HG03520 (cell line): Measurements from ENCODE around the gene PCYT1A.

Experiments
- ATAC-seq: cut with Tn5 transposase; IDR thresholded peaks from one replicate; pipeline ENCODE4 v1.9.1; 2021; ENCODE audit warnings: mild to moderate bottlenecking, moderate library complexity; ENCODE audit not compliant: unreplicated experiment

PCYT1A gene

GRCh38 chr3:196238612-196239560 lies 48.6 kb downstream of the PCYT1A start:
- no peak for ATAC-seq

- no peak for ATAC-seq
These were observed 50.3 kb downstream of the PCYT1A start for GRCh38 chr3:196237203-196237602.

- ATAC-seq: no peak
These were observed 51.3 kb downstream of the PCYT1A start for GRCh38 chr3:196236223-196236622.

- ATAC-seq: no peak
These were observed 51.9 kb downstream of the PCYT1A start for GRCh38 chr3:196235452-196236122.

- ATAC-seq: no peak
These were observed 54.7 kb downstream of the PCYT1A start for GRCh38 chr3:196232882-196233251.

GRCh38 chr3:196232154-196232881 lies 55.2 kb downstream of the PCYT1A start:
- no peak for ATAC-seq

GRCh38 chr3:196227629-196228493 lies 59.7 kb downstream of the PCYT1A start:
- ATAC-seq: no peak

- no peak for ATAC-seq
These were observed 60.4 kb downstream of the PCYT1A start for GRCh38 chr3:196227121-196227561.

GRCh38 chr3:196225763-196226364 lies 61.7 kb downstream of the PCYT1A start:
- no peak for ATAC-seq

- ATAC-seq: no peak
These were observed 62.4 kb downstream of the PCYT1A start for GRCh38 chr3:196225086-196225485.

GRCh38 chr3:196222876-196223595 lies 64.5 kb downstream of the PCYT1A start:
- ATAC-seq: no peak

- ATAC-seq: no peak
These were observed 66.5 kb downstream of the PCYT1A start for GRCh38 chr3:196220991-196221390.

GRCh38 chr3:196220587-196220986 lies 66.9 kb downstream of the PCYT1A start:
- no peak for ATAC-seq

- ATAC-seq: no peak
These were observed 67.6 kb downstream of the PCYT1A start for GRCh38 chr3:196219970-196220311.

GRCh38 chr3:196219194-196219969 lies 68.1 kb downstream of the PCYT1A start:
- ATAC-seq: no peak

- ATAC-seq: no peak
These were observed 69.3 kb downstream of the PCYT1A start for GRCh38 chr3:196218155-196218712.

GRCh38 chr3:196217307-196218154 lies 70.0 kb downstream of the PCYT1A start:
- ATAC-seq: no peak
